H1 (cell line): ENCODE measurements around the gene GTF3C2.

Experiments used
- CHD2 ChIP-seq: IDR thresholded peaks from 2 replicates; pipeline ENCODE4 v1.6.1; 2012; ENCODE audit warnings: low read length, improper control_type of control experiment
- CTCF ChIP-seq, 3 experiments: IDR thresholded peaks; 1 replicate in 2 of 3; 2 replicates in 1 of 3; pipeline versions ENCODE4 v1.5.1 to v1.6.1; 2011; ENCODE audit warnings: low read length in 3 of 3, mild to moderate bottlenecking in 3 of 3, inconsistent platforms in 2 of 3, low read depth in 1 of 3, moderate library complexity in 1 of 3; ENCODE audit not compliant: insufficient read depth in 1 of 3; ENCODE audit errors: control extremely low read depth in 1 of 3
- SUZ12 ChIP-seq: fragments of 200-600 bp; sonication (generic); IDR thresholded peaks from 2 replicates; pipeline ENCODE4 v1.6.1; 2012; ENCODE audit warnings: mild to moderate bottlenecking, inconsistent platforms, low read length, moderate library complexity, mixed read lengths

- TF ChIP-seq SUZ12 (no peak), CTCF (IDR thresholded peaks at IDR 0.05; ENCODE audit: control extremely low read depth in 1 of 3, insufficient read depth in 1 of 3, low read depth in 1 of 3, low read length in 3 of 3) (no peak), CHD2 (no peak)
These were observed 21.3 kb downstream of the GTF3C2 start for GRCh38 chr2:27335311-27335710.
